ENCODE results near the gene PINK1. TPM values are rescaled to one million over a fixed set of nuclear protein-coding genes. Genes with fewer than 3 reads are reported as not detected.

PINK1 gene
- total RNA-seq, 1 donor from 2014 or later: 288 TPM

- intact Hi-C loops (cut with DNase I): loop anchor here (5.0 kb wide), 1 partner anchor 57 kb away; no protein-coding TSS in a partner anchor
- ATAC-seq: peak; percentile 64
- no peak for DNase-seq (ENCODE audit: missing footprints)
Observed at GRCh38 chr1:20634594-20635084, 1.4 kb downstream of the PINK1 start.

- DNase-seq (ENCODE audit: missing footprints) (no peak), ATAC-seq (no peak)
- intact Hi-C loops (cut with DNase I): no loop called here
Observed at GRCh38 chr1:20636785-20637347, 3.6 kb downstream of the PINK1 start.

- no peak for ATAC-seq
- no peak for DNase-seq (ENCODE audit: missing footprints)
- intact Hi-C loops (cut with DNase I): loop anchor here (2.0 kb wide), 1 partner anchor 65 kb away; no protein-coding TSS in a partner anchor
Observed at GRCh38 chr1:20640183-20640597, 6.9 kb downstream of the PINK1 start.

- intact Hi-C loops (cut with DNase I): loop anchor here (2.0 kb wide), 1 partner anchor 67 kb away; no protein-coding TSS in a partner anchor
- DNase-seq (ENCODE audit: missing footprints) (no peak), ATAC-seq (no peak)
Observed at GRCh38 chr1:20641975-20642374, 8.7 kb downstream of the PINK1 start.

- no peak for DNase-seq (ENCODE audit: missing footprints)
- no peak for ATAC-seq
- intact Hi-C loops (cut with DNase I): no loop called here
Observed at GRCh38 chr1:20643080-20643479, 9.8 kb downstream of the PINK1 start.

- intact Hi-C loops (cut with DNase I): no loop called here
- no peak for ATAC-seq
- no peak for DNase-seq (ENCODE audit: missing footprints)
Observed at GRCh38 chr1:20644416-20644815, 11.2 kb downstream of the PINK1 start.

- no peak for DNase-seq (ENCODE audit: missing footprints)
- intact Hi-C loops (cut with DNase I): no loop called here
- no peak for ATAC-seq
Observed at GRCh38 chr1:20645414-20645813, 12.2 kb downstream of the PINK1 start.

GRCh38 chr1:20648438-20648837, 15.2 kb downstream of the PINK1 start:
- intact Hi-C loops (cut with DNase I): no loop called here
- ATAC-seq (no peak), DNase-seq (ENCODE audit: missing footprints) (no peak)

- no peak for DNase-seq (ENCODE audit: missing footprints)
Observed at GRCh38 chr1:20648946-20649345, 15.7 kb downstream of the PINK1 start.

GRCh38 chr1:20652300-20652699, 19.0 kb downstream of the PINK1 start:
- intact Hi-C loops (cut with DNase I): no loop called here
- ATAC-seq (peak; percentile 9), DNase-seq (ENCODE audit: missing footprints) (no peak)

More at GRCh38 chr1:20648946-20649345, 15.7 kb downstream of the PINK1 start:
- intact Hi-C loops (cut with DNase I): no loop called here
- ATAC-seq: no peak

GRCh38 chr1:20654104-20654690, 20.9 kb downstream of the PINK1 start:
- intact Hi-C loops (cut with DNase I): no loop called here
- DNase-seq (ENCODE audit: missing footprints) (no peak), ATAC-seq (peak; percentile 9)

- ATAC-seq: no peak
- intact Hi-C loops (cut with DNase I): no loop called here
- no peak for DNase-seq (ENCODE audit: missing footprints)
Observed at GRCh38 chr1:20657024-20657423, 23.8 kb downstream of the PINK1 start.

GRCh38 chr1:20658166-20658915, 25.1 kb downstream of the PINK1 start:
- ATAC-seq (no peak), DNase-seq (ENCODE audit: missing footprints) (no peak)
- intact Hi-C loops (cut with DNase I): no loop called here

GRCh38 chr1:20660363-20660762, 27.1 kb downstream of the PINK1 start:
- no peak for ATAC-seq
- intact Hi-C loops (cut with DNase I): no loop called here
- no peak for DNase-seq (ENCODE audit: missing footprints)

GRCh38 chr1:20660847-20661206, 27.6 kb downstream of the PINK1 start:
- DNase-seq (ENCODE audit: missing footprints) (no peak), ATAC-seq (no peak)
- intact Hi-C loops (cut with DNase I): no loop called here

GRCh38 chr1:20661207-20662109, 28.2 kb downstream of the PINK1 start, which contains the start of gene DDOST:
Gene DDOST, minus strand, starts transcription at chr1:20661369. Its CDS starts 19 bp downstream, at chr1:20661350.
- DNase-seq (ENCODE audit: missing footprints) (peak; percentile 98), ATAC-seq (peak; percentile 98)
- intact Hi-C loops (cut with DNase I): no loop called here

GRCh38 chr1:20662110-20662475, 28.8 kb downstream of the PINK1 start:
- intact Hi-C loops (cut with DNase I): no loop called here
- DNase-seq (ENCODE audit: missing footprints) (no peak), ATAC-seq (no peak)

- DNase-seq (ENCODE audit: missing footprints) (no peak), ATAC-seq (no peak)
- intact Hi-C loops (cut with DNase I): no loop called here
Observed at GRCh38 chr1:20663365-20663764, 30.1 kb downstream of the PINK1 start.
